Mucosa of rectum (tissue), 2 donors: ENCODE data around the gene ZGLP1.

ENCODE experiments used
- H3K27ac ChIP-seq, 2 donors: one replicate each; pipeline ENCODE4 v1.7.0; 2013; ENCODE audit warnings: inconsistent platforms in 2 of 2, low read depth in 2 of 2, low read length in 2 of 2
- H3K27me3 ChIP-seq, 2 donors: one replicate each; pipeline ENCODE4 v1.7.0; 2013; ENCODE audit warnings: low read length in 2 of 2; ENCODE audit not compliant: control insufficient read depth in 2 of 2, insufficient read depth in 2 of 2
- H3K36me3 ChIP-seq, 2 donors: one replicate each; pipeline ENCODE4 v1.7.0; 2013; ENCODE audit warnings: low read length in 2 of 2; ENCODE audit not compliant: control insufficient read depth in 2 of 2, insufficient read depth in 2 of 2
- H3K4me1 ChIP-seq, 2 donors: one replicate each; pipeline ENCODE4 v1.7.0; 2013; ENCODE audit warnings: low read length in 2 of 2, mild to moderate bottlenecking in 1 of 2; ENCODE audit not compliant: control insufficient read depth in 2 of 2, insufficient read depth in 2 of 2
- H3K4me3 ChIP-seq, 2 donors: one replicate each; pipeline ENCODE4 v1.7.0; 2013; ENCODE audit warnings: low read length in 2 of 2
- H3K9ac ChIP-seq, 2 donors: one replicate each; pipeline ENCODE4 v1.7.0; 2013; ENCODE audit warnings: low read length in 2 of 2, low read depth in 1 of 2, mild to moderate bottlenecking in 1 of 2
- H3K9me3 ChIP-seq, 2 donors: one replicate each; pipeline ENCODE4 v1.7.0; 2013; ENCODE audit warnings: low read length in 2 of 2; ENCODE audit not compliant: control insufficient read depth in 2 of 2
- donor health status: healthy.
- donor health status: Normal muscosa, but diverticular disease.

ZGLP1 gene

DNA sequence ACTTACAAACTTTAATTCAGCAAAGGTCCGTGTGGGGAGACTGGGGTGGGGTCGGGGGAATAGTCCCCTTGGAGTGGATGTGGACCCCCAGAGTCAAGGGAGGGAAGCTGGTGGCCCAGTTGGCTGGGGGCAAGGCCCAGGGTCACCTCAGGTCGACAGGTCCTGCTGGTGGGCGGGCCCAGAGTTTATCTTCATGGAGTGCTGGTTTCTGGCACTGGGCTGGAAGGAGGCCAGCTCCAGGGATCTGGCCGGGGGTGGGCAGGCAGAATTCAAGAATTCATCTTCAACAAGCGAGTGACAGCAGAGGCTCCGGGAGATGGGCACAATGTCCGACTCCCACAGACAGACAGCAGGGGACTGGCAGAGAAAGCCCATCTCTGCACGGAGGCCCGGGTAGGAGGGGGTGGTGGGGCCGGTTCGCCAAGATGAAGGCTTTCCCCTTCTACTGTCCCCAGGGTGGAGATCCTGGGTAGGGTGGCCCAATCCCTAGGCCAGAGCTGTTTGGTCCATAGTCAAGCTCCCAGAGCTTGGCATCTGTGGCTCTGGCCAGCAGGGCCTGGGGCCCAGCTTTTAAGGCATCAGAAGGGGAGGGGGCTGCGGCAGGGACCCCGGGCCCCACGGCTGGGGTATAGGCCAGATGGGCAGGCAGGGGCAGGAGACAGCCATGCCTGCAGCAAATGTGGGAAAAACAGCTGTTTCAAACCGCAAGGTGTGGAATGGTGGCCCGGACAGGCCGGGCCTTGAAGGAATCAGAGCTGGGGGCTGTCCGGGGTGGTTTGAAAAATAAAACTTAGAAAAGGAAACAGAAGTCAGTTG is 6.8 kb upstream of the ZGLP1 start:
- Histone ChIP-seq H3K4me3 (peak overlapping the region; percentile 81 to 83), H3K9me3 (no peaks in the 10 kb centered on the region), H3K27ac (peak overlapping the region in 1 of 2 donors; percentile 52), H3K9ac (peak overlapping the region in 1 of 2 donors; percentile 52), H3K4me1 (peaks cover 13% of the 10 kb centered on the region in 2 donors), H3K27me3 (no peaks in the 10 kb centered on the region), H3K36me3 (peaks cover 18 to 29% of the 10 kb centered on the region in 2 donors)

DNA sequence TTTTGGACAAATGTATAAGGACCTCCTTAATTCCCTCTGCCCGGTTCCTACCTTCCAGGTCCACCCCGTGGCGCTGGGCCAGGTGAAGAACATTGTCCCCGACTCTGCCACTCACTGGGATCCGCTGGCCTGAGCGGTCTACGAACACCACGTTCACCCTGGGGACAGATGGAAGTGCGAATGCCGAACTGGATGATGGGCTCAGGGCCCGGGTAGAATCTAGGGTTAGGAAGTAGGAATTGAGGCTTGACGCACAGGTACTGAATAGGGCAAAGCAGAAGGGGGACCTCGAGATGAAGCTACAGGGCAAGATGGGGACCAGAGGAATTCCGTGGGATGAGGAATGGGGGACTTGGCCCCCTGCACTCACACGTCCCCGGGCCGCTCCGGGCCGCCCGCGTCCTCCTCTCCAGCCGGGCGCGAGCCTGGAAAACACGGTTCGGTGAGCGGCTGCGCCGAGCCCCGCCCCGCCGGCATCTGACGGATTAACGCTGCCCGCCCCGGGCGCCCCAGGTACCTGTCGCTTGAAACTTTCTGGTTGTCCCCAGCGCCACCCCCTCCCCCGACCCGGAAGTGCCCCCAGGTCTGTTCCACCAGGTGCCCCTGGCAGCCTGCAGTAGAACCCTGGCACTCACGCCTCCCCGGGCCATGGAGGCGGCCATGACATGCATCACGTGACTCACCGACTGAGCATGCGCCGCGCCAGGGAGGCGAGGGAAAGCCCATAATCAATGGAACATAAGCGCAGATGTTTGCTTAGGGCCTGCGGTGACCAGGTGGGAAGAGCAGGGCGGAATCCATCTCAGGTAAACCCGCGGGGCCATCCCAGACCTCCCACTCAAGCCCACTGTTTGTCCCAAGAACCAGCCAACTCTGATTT is 6.0 kb upstream of the ZGLP1 start, which contains the start of gene FDX2:
TSS of gene FDX2 (minus strand) at position 681 of the 880 bp plus-strand sequence. CDS start at position 662, 19 bp downstream.
- peaks cover 5 to 6% of the 10 kb centered on the region in 2 donors for H3K4me1 ChIP-seq
- H3K27ac ChIP-seq: peak within 1 kb of the TSS in 1 of 2 donors; percentile 52
- peaks cover 17 to 22% of the 10 kb centered on the region in 2 donors for H3K36me3 ChIP-seq
- no peaks in the 10 kb centered on the region for H3K9me3 ChIP-seq
- peak within 1 kb of the TSS; percentile 81 to 83 for H3K4me3 ChIP-seq
- no peaks in the 10 kb centered on the region for H3K27me3 ChIP-seq
- H3K9ac ChIP-seq: peak within 1 kb of the TSS; percentile 52 to 54

DNA sequence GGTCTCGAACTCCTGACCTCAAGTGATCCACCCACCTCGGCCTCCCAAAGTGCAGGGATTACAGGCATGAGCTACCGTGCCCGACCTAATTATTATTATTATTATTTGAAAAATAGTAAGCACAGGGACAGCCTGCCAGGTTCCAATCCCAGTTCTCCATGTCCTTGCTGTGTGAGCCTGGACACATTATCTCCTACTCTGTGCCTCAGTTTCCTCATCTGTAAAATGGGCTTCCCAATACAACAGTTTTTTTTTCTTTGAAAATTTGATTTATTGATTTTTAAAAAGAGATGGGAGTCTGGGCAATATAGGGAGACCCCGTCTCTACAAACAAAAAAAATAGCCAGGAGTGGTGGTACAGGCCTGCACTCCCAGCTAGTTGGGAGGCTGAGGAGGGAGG is 3.3 kb downstream of the ZGLP1 start:
- Histone ChIP-seq H3K9ac (no peak overlapping the region), H3K4me3 (no peak overlapping the region), H3K36me3 (no peaks in the 10 kb centered on the region), H3K27me3 (no peaks in the 10 kb centered on the region), H3K4me1 (no peaks in the 10 kb centered on the region), H3K9me3 (no peaks in the 10 kb centered on the region), H3K27ac (no peak overlapping the region)

DNA sequence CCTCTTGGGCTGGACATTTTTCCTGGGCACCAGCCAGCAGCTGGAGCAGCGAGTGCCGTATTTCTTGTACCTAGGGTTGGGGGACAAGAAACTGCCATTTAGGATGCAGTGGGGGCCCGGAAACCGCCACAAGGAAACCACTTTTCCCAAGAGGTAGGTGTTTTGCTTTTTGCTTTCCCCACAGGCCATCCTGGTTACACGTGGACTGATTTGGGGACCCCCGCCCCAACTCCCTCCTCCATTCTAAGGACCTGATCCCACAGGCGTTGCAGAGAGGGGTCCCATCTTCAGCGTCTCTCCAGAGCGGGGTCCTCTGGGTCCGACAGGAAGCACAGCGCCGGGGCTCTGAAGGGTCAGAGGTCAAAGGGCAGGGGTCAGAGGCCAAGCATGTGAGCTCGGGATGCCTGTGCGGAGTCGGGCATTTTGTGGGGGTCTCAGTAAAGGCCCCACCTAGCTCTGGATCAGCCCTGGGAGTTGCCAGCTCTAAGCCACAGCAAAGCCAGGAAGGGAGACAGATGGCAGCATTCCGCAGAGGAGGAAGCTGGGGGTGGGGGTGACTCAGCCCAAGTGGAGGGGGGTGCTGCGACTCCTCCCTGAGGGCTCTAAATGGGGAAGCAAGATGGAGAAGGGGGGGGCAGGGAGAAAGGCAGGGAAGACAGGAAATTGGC is 4.3 kb downstream of the ZGLP1 start:
- no peaks in the 10 kb centered on the region for H3K9me3 ChIP-seq
- no peaks in the 10 kb centered on the region for H3K27me3 ChIP-seq
- H3K9ac ChIP-seq: no peak overlapping the region
- no peaks in the 10 kb centered on the region for H3K4me1 ChIP-seq
- H3K36me3 ChIP-seq: no peaks in the 10 kb centered on the region
- H3K27ac ChIP-seq: no peak overlapping the region
- no peak overlapping the region for H3K4me3 ChIP-seq

DNA sequence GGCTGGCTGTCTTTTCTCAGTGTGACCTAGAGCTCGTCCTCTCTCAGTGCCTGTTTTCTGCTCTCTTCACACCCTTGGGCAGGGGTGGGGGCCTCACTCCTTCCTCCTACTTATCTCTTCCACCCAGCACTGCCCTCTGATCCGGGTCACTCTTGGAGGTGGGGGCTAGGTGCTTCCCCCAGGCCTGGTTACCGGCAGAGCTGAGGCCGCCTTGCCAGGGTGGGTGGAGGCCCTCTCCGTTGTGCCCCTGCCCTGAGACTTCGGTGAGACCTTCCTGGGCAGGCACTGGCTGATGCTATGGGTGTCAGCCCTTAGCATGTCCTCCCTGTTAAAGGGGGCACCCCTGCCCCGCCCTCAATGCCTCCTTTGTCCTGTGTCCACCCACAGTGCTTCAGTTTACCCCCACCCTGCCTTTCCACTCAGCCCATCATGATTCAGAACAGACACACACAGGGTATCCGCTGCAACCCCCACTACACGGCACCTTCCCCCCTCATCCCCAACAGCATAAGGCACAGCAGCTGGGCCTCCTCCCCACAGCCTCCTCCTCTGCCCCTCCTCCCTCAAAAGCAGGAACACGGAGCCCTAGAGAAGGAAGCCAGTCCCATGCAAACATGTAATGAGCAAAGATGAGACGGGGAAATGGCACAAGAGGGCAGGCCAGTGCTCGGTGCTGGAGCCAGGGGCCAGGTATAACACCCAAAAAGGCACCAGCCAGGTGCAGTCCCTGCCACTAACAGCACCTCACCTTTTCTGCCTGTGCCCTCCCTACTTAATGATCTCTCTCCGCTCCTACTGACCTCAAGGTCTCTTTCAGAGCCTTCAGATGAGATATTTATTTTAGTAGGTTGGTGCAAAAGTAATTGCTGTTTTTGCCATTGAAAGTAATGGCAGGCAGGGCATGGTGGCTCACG is 9.8 kb downstream of the ZGLP1 start:
- Histone ChIP-seq H3K4me1 (peaks cover 4 to 14% of the 10 kb centered on the region in 2 donors), H3K9ac (no peak overlapping the region), H3K27ac (no peak overlapping the region), H3K27me3 (peaks cover 3 to 18% of the 10 kb centered on the region in 2 donors), H3K4me3 (no peak overlapping the region), H3K9me3 (no peaks in the 10 kb centered on the region), H3K36me3 (no peaks in the 10 kb centered on the region)

DNA sequence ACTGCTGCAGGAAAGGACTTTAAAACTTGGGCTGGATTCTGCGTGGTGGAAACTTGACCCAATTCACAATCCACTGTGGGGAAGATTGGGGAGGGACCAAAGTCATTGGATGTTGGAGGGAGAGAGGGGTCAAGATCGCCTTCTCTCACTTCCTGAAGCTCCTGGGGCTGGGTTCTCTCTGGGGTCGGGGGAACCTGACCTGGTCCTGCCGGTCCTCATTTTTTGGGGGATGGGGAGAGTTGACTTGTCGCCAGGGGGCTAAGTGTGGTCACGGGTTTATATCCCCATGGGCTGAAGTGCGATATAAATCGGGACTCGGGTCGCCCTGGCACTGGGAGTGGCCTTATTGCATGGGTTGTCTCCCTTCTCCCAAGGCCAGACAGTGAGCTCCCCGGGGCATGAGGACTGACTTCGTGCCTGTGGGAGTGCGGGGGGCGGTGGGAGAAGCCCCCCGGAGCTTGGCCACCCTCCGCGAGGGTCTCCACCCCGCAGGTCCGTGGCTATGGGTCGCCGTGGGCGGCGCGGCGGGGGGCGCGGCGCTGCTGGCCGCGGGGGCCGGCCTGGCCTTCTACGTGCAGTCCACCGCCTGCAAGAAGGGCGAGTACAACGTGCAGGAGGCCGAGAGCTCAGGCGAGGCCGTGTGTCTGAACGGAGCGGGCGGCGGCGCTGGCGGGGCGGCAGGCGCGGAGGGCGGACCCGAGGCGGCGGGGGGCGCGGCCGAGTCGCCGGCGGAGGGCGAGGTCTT is 13.6 kb downstream of the ZGLP1 start:
- peaks cover 41 to 50% of the 10 kb centered on the region in 2 donors for H3K27me3 ChIP-seq
- H3K9ac ChIP-seq: no peak overlapping the region
- H3K4me1 ChIP-seq: peaks cover 17 to 29% of the 10 kb centered on the region in 2 donors
- H3K9me3 ChIP-seq: no peaks in the 10 kb centered on the region
- no peaks in the 10 kb centered on the region for H3K36me3 ChIP-seq
- H3K4me3 ChIP-seq: peak overlapping the region; percentile 32 to 71
- no peak overlapping the region for H3K27ac ChIP-seq

DNA sequence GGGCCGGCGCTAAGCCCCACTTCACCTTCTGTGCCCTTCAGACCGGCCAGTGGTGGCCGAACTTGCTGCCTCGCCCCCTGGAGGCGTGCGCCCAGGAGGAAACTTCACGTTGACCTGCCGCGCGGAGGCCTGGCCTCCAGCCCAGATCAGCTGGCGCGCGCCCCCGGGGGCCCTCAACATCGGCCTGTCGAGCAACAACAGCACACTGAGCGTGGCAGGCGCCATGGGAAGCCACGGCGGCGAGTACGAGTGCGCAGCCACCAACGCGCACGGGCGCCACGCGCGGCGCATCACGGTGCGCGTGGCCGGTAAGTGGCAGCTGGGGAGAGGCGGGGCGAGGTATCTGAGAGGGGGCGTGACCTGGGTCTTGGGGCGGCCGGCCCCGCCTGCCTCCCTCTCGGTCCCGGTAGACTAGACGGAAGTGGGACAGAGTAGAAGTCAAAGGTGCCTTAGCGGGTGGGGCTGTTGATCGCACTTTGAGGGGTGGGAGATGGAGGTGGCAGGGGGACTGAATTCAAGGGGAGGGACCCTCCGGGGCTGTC is 14.2 kb downstream of the ZGLP1 start:
- Histone ChIP-seq H3K27ac (no peak overlapping the region), H3K4me3 (peak overlapping the region; percentile 32 to 71), H3K27me3 (peaks cover 48 to 55% of the 10 kb centered on the region in 2 donors), H3K36me3 (no peaks in the 10 kb centered on the region), H3K9ac (no peak overlapping the region), H3K4me1 (peaks cover 22 to 35% of the 10 kb centered on the region in 2 donors), H3K9me3 (no peaks in the 10 kb centered on the region)

- Histone ChIP-seq H3K36me3 (no peaks in the 10 kb centered on the region), H3K27me3 (peaks cover 55 to 57% of the 10 kb centered on the region in 2 donors), H3K9me3 (no peaks in the 10 kb centered on the region), H3K9ac (no peak overlapping the region), H3K27ac (no peak overlapping the region), H3K4me1 (peaks cover 28 to 40% of the 10 kb centered on the region in 2 donors), H3K4me3 (no peak overlapping the region)
Measured at GRCh38 chr19:10294368-10294697, 15.3 kb downstream of the ZGLP1 start.
